ENCODE data around the gene MTNR1A. TPM values are rescaled to one million over a fixed set of nuclear protein-coding genes. Genes with fewer than 3 reads are reported as not detected.

The MTNR1A gene
- total and polyA plus RNA-seq, 2 experiments from 2014 or later, result 0.32 to 1.4 TPM

- H3K9me3 Mint-ChIP-seq, result no peaks in the 10 kb centered on the region
- H3K27ac ChIP-seq (ENCODE audit: low read depth), result no peak overlapping the region
Observed at GRCh38 chr4:186561748-186562147, 6.4 kb upstream of the MTNR1A start.

More at GRCh38 chr4:186561748-186562147, 6.4 kb upstream of the MTNR1A start:
- peaks cover 5% of the 10 kb centered on the region; the same call in 1 of the 2 replicates for H3K9me2 ChIP-seq (ENCODE audit: insufficient read depth)
- H2AFZ ChIP-seq, result no peak overlapping the region
- DNase-seq (ENCODE audit: low spot score), result no peak
- H3K79me2 ChIP-seq (replicated peaks; ENCODE audit: insufficient read depth), result no peaks in the 10 kb centered on the region
- H3K4me1 ChIP-seq (ENCODE audit: insufficient read depth), result no peaks in the 10 kb centered on the region
- no peak overlapping the region for H3K4me3 ChIP-seq
- Mint-ChIP-seq H3K36me3 (ENCODE audit: low read depth) (no peaks in the 10 kb centered on the region), H3K27ac (no peak overlapping the region), H3K27me3 (ENCODE audit: insufficient read depth, low read depth, poor library complexity) (peaks cover 2% of the 10 kb centered on the region), H3K4me1 (no peaks in the 10 kb centered on the region), H3K4me3 (no peak overlapping the region)
- H3F3A ChIP-seq (replicated peaks; ENCODE audit: low read depth), result no peaks in the 10 kb centered on the region
- no peak overlapping the region for H3K4me2 ChIP-seq
- ATAC-seq, result no peak
- TF ChIP-seq POLR2AphosphoS5 (IDR thresholded peaks at IDR 0.05; ENCODE audit: low read depth) (no peak), CREB1 (CRISPR knock-in tag; IDR thresholded peaks at IDR 0.05; ENCODE audit: low read depth) (no peak), EZH2phosphoT487 (IDR thresholded peaks at IDR 0.05; ENCODE audit: unreplicated experiment) (no peak), NANOG (IDR thresholded peaks at IDR 0.05; ENCODE audit: borderline replicate concordance) (no peak), REST (IDR thresholded peaks at IDR 0.05; ENCODE audit: unreplicated experiment) (no peak), ZNF114 (CRISPR knock-in tag; IDR thresholded peaks at IDR 0.05) (no peak), EZH2 (IDR thresholded peaks at IDR 0.05; ENCODE audit: low read depth, unreplicated experiment) (no peak), JUNB (IDR thresholded peaks at IDR 0.05; ENCODE audit: unreplicated experiment) (no peak), ZNF331 (CRISPR knock-in tag; IDR thresholded peaks at IDR 0.05; ENCODE audit: low read depth) (no peak), STAT1 (IDR thresholded peaks at IDR 0.05; ENCODE audit: unreplicated experiment) (no peak), ZNF462 (CRISPR knock-in tag; IDR thresholded peaks at IDR 0.05) (no peak)
- TF ChIP-seq, protein P1, sequence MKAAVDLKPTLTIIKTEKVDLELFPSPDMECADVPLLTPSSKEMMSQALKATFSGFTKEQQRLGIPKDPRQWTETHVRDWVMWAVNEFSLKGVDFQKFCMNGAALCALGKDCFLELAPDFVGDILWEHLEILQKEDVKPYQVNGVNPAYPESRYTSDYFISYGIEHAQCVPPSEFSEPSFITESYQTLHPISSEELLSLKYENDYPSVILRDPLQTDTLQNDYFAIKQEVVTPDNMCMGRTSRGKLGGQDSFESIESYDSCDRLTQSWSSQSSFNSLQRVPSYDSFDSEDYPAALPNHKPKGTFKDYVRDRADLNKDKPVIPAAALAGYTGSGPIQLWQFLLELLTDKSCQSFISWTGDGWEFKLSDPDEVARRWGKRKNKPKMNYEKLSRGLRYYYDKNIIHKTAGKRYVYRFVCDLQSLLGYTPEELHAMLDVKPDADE (IDR thresholded peaks at IDR 0.05), result no peak
- TF ChIP-seq, protein P2, sequence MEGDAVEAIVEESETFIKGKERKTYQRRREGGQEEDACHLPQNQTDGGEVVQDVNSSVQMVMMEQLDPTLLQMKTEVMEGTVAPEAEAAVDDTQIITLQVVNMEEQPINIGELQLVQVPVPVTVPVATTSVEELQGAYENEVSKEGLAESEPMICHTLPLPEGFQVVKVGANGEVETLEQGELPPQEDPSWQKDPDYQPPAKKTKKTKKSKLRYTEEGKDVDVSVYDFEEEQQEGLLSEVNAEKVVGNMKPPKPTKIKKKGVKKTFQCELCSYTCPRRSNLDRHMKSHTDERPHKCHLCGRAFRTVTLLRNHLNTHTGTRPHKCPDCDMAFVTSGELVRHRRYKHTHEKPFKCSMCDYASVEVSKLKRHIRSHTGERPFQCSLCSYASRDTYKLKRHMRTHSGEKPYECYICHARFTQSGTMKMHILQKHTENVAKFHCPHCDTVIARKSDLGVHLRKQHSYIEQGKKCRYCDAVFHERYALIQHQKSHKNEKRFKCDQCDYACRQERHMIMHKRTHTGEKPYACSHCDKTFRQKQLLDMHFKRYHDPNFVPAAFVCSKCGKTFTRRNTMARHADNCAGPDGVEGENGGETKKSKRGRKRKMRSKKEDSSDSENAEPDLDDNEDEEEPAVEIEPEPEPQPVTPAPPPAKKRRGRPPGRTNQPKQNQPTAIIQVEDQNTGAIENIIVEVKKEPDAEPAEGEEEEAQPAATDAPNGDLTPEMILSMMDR (conservative IDR thresholded peaks at IDR 0.05; ENCODE audit: low read depth in 2 of 2), result no peak
- no peaks in the 10 kb centered on the region for H3K27me3 ChIP-seq (ENCODE audit: insufficient read depth)
- H3K36me3 ChIP-seq (ENCODE audit: insufficient read depth), result no peaks in the 10 kb centered on the region
- H4K20me1 ChIP-seq (replicated peaks; ENCODE audit: insufficient read depth), result no peaks in the 10 kb centered on the region
